GM20000 (cell line): Measurements from ENCODE around the gene ZNF785.

Experiments
- DNase-seq: peaks from one replicate; pipeline ENCODE4 v3.0.0; 2012; ENCODE audit warnings: low spot score
- TF ChIP-seq, protein P1 (sequence below): IDR thresholded peaks from 2 replicates; pipeline ENCODE4 v1.5.1; 2012; ENCODE audit warnings: mild to moderate bottlenecking, control low read depth; ENCODE audit errors: extremely low read depth, missing control alignments

ZNF785 gene

GRCh38 chr16:30533748-30534367 lies 51.6 kb downstream of the ZNF785 start:
- DNase-seq, result no peak
- TF ChIP-seq, protein P1, sequence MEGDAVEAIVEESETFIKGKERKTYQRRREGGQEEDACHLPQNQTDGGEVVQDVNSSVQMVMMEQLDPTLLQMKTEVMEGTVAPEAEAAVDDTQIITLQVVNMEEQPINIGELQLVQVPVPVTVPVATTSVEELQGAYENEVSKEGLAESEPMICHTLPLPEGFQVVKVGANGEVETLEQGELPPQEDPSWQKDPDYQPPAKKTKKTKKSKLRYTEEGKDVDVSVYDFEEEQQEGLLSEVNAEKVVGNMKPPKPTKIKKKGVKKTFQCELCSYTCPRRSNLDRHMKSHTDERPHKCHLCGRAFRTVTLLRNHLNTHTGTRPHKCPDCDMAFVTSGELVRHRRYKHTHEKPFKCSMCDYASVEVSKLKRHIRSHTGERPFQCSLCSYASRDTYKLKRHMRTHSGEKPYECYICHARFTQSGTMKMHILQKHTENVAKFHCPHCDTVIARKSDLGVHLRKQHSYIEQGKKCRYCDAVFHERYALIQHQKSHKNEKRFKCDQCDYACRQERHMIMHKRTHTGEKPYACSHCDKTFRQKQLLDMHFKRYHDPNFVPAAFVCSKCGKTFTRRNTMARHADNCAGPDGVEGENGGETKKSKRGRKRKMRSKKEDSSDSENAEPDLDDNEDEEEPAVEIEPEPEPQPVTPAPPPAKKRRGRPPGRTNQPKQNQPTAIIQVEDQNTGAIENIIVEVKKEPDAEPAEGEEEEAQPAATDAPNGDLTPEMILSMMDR, result no peak

DNA sequence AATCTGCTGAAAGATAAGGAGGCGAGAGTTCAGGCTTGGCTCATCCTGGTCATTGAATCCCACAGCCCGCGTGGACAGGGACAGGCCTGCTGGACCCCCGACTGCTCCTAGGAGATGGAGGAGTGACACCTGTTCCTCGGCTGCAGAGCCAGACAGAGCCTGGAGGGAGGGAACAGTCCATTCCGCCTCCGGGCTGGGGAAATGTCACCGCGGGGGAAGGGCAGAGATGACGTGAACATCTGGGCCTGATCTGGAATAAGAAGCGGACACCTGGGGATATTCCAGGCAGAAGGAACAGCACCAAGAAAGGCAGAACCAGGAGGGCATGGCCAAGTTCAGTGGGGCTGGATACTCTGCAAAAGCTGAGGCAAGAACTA lies 52.4 kb downstream of the ZNF785 start:
- no peak for DNase-seq
- TF ChIP-seq, protein P1, result no peak

DNA sequence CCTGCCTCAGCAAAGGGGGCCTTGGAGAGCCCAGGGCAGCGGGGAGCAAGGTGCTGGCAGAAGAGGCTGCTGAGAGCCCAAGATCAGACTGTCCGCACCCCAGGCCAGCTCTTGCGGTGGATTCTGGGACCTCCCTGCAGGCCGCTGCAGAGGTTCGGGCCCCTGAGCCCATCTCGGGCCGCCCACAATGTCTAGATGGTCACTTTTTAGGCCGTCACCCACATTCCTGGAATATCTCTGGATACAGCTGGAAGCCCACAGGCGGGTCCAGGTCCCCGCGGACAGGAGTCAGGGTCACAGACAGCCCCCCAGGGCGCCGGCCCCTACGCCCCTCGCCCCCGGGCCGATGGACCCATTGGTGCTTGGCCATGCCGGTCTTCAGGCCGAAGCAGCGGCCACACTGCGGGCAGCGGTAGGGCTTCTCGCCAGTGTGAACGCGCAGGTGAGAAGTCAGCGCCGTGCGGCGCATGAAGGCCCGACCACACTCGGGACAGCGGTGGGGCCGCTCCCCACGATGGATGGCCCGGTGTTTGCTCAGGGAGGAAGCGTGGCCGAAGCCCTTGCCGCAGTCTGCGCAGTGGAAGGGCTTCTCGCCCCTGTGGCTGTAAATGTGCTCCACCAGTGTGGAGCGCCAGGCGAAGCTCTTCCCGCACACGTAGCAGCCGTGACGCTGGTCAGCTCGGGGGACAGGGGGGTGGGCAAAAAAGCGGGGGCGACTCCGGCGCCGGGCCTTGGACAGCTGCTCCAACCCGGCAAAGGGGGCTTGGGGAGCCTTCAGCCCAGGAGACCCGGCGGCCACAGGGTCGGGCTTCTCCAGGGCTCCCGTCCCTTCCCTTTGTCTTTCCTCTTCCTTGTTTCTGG lies 53.0 kb downstream of the ZNF785 start:
- TF ChIP-seq, protein P1, result no peak
- no peak for DNase-seq
